Ishikawa (cell line): ENCODE results near the gene NPIPA1.
A peak's percentile ranks its signal among the peaks of the same experiment; 100 is the strongest.

Experiments
- CEBPB ChIP-seq: IDR thresholded peaks from 2 replicates; pipeline ENCODE4 v1.6.1; 2012
- CREB1 ChIP-seq: IDR thresholded peaks from 2 replicates; pipeline ENCODE4 v1.6.1; 2012; ENCODE audit warnings: low read depth
- EGR1 ChIP-seq: IDR thresholded peaks from 2 replicates; pipeline ENCODE4 v1.6.1; 2012
- EP300 ChIP-seq: IDR thresholded peaks from 2 replicates; pipeline ENCODE4 v1.6.1; 2012; ENCODE audit warnings: borderline replicate concordance
- FOXM1 ChIP-seq: IDR thresholded peaks from 2 replicates; pipeline ENCODE4 v1.6.1; 2012; ENCODE audit warnings: low read depth, borderline replicate concordance
- MAX ChIP-seq: IDR thresholded peaks from 2 replicates; pipeline ENCODE4 v1.6.1; 2012
- NFIC ChIP-seq: IDR thresholded peaks from 2 replicates; pipeline ENCODE4 v1.6.1; 2012
- RAD21 ChIP-seq: IDR thresholded peaks from 2 replicates; pipeline ENCODE4 v1.6.1; 2012; ENCODE audit warnings: low read depth
- REST ChIP-seq: IDR thresholded peaks from 2 replicates; pipeline ENCODE4 v1.6.1; 2012; ENCODE audit warnings: low read depth, mild to moderate bottlenecking
- TAF1 ChIP-seq: IDR thresholded peaks from 2 replicates; pipeline ENCODE4 v1.6.1; 2012; ENCODE audit warnings: low read depth, mild to moderate bottlenecking
- TCF12 ChIP-seq: IDR thresholded peaks from 2 replicates; pipeline ENCODE4 v1.6.1; 2012; ENCODE audit warnings: low read depth
- TEAD4 ChIP-seq: IDR thresholded peaks from 2 replicates; pipeline ENCODE4 v1.6.1; 2012
- USF1 ChIP-seq: IDR thresholded peaks from 2 replicates; pipeline ENCODE4 v1.6.1; 2012
- YY1 ChIP-seq: IDR thresholded peaks from 2 replicates; pipeline ENCODE4 v1.6.1; 2012; ENCODE audit warnings: low read depth
- ZBTB7A ChIP-seq: IDR thresholded peaks from 2 replicates; pipeline ENCODE4 v1.6.1; 2012; ENCODE audit warnings: low read depth

The NPIPA1 gene

GRCh38 chr16:14961405-14962186 lies 24.4 kb downstream of the NPIPA1 start:
- TF ChIP-seq RAD21, result no peak
- no peak for TF ChIP-seq EGR1
- TF ChIP-seq NFIC, result no peak

- TF ChIP-seq RAD21 (no peak), TEAD4 (no peak), REST (no peak), CREB1 (no peak), YY1 (no peak), USF1 (no peak), ZBTB7A (no peak), EP300 (no peak), EGR1 (no peak), FOXM1 (no peak), MAX (no peak), TAF1 (no peak), CEBPB (no peak), TCF12 (no peak)
Observed at GRCh38 chr16:14963281-14964173, 26.3 kb downstream of the NPIPA1 start.

- no peak for TF ChIP-seq FOXM1
- no peak for TF ChIP-seq USF1
- TF ChIP-seq TAF1, result no peak
- TF ChIP-seq TCF12, result no peak
- no peak for TF ChIP-seq MAX
- no peak for TF ChIP-seq EGR1
- TF ChIP-seq CREB1, result no peak
- TF ChIP-seq CEBPB, result no peak
- TF ChIP-seq TEAD4, result no peak
- no peak for TF ChIP-seq REST
- TF ChIP-seq RAD21, result no peak
Observed at GRCh38 chr16:14965328-14965727, 28.1 kb downstream of the NPIPA1 start.

GRCh38 chr16:14974331-14974655 lies 37.0 kb downstream of the NPIPA1 start:
- 0 out of 2 replicates have a peak, but pooled peaks have one; percentile 33 for TF ChIP-seq ZBTB7A

- peak; percentile 71 for TF ChIP-seq TAF1
- peak; percentile 37; the same call in 1 of the 2 replicates for TF ChIP-seq YY1
Observed at GRCh38 chr16:14974656-14975417, 37.6 kb downstream of the NPIPA1 start, which contains the start of gene PDXDC1. TSS of gene PDXDC1 (plus strand) at chr16:14975026. CDS start at chr16:14975200, 174 bp downstream.
